Raji (cell line): ENCODE measurements around the gene STAT1.

Experiments
- POLR2A ChIP-seq: IDR thresholded peaks from 2 replicates; pipeline ENCODE4 v1.6.1; 2011; ENCODE audit warnings: low read depth, low read length, control low read depth; ENCODE audit not compliant: insufficient read depth

STAT1 gene

DNA sequence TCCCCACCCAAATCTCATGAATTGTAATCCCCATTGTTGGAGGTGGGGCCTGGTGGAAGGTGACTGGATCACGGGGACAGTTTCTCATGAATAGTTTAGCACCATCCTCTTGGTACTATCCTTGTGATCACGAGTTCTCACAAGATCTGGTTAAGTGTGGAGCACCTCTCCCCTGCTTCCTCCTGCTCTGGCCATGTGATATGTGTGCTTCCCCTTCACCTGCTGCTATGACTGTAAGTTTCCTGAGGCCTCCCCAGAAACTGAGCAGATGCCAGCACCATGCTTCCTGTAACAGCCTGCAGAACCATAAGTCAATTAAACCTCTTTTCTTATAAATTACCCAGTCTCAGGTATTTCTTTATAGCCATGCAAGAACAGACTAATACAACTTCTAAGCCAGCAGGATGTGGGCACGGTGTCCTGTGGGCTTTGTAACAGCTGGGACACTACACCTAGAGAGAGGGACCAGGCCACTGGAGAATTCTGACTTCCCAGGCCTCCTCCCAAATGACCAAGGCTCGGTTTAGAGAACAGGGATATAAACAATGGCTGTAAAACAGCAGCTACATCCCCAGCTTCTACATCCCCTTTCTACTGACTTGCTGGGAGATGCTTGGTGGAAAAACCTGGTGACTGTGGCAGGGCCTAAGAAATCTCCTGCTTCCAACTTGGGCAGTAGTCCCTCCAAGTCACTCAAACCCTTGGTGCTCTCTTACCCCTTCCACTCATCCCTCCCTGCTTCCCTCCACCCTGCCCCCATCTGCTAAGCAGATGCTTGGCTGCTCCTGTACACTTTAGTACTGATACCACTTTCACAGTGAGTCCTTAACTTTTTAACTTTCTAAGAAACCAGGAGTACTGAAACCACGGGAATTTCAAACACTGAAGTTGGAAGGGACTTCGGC lies 10.3 kb downstream of the STAT1 start:
- TF ChIP-seq POLR2A = no peak

DNA sequence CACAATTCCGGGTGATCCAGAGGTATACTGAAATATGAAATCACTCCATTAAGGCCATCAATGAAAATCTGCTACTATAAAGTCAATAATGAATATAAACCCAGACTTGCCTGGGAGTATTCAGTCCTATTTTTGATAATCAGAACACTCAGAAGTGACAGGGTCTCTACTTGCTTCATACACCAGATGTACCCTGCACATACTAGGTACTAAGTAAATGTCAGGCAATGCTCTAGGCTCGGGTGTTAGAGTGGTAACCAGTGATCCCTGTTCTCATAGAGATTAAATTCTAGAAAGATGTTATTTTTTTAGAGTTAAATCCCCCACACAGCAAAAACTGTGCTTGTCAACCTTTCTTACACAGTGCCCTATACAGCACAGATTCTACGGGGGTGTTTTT lies 12.3 kb downstream of the STAT1 start:
- no peak for TF ChIP-seq POLR2A

DNA sequence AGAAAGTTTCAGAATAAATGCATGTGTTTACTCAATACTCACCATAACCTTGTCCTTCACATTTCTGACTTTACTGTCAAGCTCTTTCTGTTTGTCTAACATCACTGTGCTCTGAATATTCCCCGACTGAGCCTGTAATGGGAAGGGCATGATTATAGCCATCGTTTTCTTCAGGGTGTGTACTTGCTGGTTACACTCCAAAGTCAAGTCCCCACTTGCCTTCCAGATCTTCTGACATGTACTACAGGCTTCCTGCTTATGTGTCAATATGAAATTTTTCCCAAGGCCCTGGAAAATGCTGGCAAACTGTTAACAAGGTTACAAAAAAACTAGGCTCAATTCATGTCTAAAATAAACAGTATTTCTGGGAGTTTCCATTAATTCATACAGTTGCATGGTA lies 12.9 kb downstream of the STAT1 start:
- TF ChIP-seq POLR2A = no peak

DNA sequence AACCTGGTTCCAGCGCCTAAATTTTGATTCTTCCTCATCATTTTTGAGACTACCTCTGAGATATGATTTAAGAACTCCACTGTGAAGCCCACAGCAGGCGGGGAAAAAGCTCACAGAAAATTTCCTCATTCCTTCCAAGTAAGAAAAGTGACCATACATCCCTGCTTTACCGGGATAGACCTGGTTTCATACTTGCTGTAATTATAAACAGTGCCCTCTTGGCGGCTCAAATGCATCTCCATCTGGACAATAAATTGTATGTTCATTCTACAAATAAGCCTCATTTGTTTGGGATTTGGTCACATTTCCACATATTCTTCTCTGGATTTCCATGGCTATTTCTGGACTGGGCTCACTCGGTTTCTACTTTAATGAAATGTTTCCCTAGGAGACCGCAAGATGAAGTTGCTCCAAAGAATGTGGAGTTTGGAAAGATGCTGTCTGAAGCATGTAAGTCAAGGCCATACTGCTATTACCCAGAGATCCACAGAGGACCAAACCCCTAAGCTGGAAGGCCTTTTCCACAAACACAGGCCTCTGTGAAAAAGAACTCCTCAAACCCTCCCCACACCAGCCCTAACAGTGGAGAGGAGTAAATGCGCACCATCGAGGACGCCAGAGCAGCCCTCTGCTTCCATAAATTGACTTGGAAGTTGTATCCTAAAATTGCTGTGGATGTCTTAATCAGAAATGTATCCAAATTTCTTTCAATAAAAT lies 13.9 kb downstream of the STAT1 start:
- no peak for TF ChIP-seq POLR2A

DNA sequence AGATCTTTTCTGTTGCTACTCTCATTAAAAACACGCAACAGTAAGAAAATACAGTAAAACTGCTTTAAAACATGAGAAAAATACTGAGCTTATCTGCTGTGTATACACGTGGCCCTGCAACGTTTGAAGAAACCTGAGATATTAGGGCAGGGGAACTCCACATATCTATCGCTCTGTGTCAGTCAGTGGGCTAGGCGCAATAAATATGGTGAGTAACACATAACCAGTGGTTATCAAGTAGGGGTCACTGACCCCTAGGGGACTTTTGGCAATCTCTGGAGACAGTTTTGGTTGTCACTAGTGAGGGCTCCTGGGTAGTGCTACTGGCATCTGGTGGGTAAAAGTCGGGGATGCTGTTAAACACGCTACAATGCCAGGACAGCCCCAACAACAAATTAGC lies 14.9 kb downstream of the STAT1 start:
- no peak for TF ChIP-seq POLR2A

DNA sequence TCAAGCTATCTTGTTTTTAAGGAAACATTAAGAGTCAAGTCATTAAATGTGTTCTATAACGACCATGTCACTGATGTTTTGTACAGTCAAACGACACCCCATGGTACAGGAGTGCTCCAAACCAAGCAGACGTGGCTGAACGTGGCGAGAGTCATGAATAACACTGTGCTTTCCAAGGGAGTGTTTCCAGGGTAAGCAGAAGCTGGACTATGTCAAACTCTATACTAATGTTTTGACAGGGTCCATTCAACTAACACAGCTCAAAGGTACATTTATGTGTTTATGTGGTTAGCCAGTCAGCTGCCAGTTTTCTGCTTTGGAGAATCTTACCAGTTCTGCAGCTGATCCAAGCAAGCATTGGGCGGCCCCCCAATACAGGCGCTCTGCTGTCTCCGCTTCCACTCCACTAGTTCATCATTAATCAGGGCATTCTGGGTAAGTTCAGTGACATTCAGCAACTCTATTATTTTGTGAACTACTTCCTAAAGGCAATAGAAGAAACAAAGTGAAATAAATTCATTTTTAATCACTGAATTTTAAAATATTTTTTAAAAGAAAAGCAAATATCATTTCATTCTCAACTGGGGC lies 16.4 kb downstream of the STAT1 start:
- no peak for TF ChIP-seq POLR2A

DNA sequence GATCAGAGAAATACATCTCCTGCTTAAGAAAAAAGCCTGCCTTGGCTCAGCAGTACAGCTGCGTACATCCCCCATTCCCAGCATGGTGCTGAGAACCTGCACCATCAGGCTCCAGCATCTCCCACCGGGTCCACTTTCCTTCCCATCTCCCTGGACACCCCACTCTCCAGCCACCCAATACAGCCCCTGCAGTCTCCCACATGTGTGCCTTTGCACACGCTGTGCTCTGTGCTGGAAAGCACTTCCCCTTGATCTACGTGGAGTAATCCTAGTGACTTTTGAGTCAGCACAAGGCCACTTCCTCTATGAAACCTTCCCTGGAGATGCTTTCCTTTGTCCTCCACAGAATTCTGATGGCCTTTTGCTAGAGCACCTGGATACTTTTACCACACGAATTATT lies 17.0 kb downstream of the STAT1 start:
- no peak for TF ChIP-seq POLR2A

DNA sequence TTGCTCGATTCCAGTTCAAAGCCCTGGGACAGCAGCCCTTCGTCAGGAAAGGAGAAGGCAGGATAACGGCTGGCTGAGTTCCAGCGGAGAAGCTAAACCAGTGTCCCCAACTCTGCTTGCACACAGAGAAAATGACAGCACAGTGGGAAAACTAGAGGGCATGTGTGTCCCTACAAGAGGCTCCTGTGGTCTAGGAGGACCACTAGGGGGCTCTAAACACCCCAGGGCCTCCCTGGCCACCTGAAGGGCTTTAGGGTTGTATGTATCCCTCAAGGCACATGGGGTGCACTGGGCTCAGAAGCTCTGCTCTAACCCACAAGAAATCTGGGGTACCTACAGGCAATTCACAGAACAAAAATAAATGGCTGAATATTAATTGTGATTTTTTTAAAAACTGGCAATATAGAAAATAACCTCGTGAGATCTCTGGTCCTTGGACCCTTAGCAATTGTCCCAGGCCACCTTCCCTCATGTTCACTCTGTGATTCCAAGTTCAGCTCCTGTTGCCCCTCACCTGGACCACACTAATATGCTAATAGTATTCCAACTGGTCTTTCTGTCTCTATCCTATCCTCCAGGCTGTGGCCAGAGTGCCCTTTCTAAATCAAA lies 17.5 kb downstream of the STAT1 start:
- no peak for TF ChIP-seq POLR2A

DNA sequence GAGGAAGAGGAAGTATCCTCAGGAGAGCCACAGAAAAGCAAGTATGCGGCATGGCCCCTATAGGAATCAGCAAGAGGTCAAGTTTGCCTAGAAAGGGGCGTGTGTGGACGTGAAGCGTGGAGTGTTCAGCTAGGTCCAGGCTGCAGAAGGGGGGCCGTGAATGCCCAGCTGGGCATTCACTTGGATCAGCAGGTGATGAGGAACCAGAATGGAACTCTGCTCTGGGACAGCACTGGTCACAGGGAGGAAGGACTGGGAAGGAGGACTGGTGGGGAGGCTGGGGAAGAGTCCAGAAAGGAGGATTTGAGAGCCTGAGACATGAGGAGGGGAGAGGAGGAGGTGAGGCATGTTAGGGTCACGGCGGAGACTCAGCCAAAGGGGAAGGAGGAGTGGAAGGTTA lies 19.8 kb downstream of the STAT1 start:
- TF ChIP-seq POLR2A = no peak

DNA sequence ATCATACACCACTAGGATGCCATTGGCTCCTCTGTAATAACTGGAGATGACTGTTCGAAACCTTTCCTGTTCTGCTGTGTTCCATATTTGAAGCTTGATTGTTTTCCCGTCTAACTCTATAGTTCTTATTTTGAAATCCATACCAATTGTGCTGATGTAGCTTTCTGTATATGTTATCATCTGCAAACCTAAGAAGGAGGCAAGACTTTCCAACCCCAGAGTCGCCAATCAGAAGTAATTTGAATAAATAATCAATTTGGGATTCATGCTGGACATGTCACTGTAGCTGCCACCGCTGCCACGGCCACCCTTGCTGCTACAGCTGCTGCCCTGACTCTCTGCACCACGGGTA lies 20.7 kb downstream of the STAT1 start:
- no peak for TF ChIP-seq POLR2A

DNA sequence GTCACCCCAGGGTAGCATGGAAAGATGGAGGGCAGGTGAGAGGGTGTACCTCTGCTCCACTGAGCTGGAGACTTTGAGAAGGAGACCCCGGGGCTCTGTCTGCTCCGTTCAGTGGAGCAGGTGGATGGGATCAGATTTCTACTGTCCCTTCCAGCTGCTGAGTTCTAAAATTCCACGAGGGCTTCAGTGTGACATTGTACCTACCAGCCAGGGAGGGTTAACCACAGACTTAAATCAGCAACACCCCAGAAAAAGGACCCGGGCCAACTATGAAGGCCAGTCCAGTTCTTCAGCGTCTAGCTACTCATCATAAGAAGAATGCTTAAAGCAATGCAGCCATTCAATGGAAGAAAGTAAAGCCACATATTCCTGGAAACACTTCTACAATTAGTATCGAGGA lies 23.8 kb downstream of the STAT1 start:
- no peak for TF ChIP-seq POLR2A

DNA sequence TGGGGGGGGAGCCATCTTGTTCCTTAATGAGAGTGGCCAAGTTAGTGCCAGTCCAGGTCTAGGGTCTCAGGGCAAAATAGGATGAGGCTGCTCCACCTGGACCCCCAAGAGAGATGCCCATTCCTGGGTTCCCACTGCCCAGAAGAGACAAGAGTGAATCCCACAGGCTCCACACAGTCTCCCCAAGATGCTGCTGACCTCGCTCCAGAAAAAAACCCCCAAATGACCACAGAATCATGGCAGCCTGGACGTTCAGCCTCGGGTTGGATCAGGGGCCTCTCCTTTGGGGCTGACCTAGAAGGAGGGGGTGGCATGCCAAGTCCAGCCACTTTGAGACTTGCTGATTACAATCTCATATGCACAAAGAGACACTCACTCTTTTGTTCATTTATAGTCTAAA lies 25.1 kb downstream of the STAT1 start:
- no peak for TF ChIP-seq POLR2A

DNA sequence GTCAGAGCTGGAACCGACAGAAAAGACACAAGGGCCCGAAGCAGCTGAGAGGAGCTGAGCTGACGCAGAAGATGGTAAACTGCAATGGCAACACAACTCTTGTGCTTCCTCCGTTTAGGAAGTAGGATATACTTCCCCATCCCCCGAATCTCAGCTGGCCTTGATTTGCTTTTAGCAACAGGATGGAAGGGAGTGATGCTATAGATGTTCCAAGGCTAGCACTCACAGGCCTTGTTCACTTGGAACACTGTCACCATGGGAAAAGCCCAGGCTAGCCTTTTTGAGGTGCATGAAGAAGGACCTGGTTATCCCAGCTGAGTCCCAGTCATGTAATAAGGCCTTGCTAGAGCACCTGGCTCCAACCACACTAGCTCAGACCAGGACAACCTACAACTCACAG lies 26.0 kb downstream of the STAT1 start:
- TF ChIP-seq POLR2A = no peak

DNA sequence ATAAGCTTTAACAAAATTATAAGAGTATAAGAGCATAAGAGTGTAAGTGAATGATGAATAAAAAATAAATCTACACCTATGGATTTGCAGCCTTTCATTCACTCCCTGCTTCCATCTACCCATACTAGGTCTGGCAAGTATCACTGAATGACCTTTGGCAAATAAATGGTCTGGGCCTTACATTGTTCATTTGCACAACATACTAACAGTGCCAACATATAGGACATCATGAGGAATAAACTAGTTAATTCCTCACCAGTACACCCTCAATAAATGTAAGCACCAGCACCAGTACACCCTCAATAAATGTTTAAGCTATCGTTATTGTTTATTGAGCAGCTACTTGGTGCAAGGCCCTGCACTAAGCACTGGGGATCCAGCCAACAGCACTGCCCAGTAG lies 26.9 kb downstream of the STAT1 start:
- TF ChIP-seq POLR2A = no peak

DNA sequence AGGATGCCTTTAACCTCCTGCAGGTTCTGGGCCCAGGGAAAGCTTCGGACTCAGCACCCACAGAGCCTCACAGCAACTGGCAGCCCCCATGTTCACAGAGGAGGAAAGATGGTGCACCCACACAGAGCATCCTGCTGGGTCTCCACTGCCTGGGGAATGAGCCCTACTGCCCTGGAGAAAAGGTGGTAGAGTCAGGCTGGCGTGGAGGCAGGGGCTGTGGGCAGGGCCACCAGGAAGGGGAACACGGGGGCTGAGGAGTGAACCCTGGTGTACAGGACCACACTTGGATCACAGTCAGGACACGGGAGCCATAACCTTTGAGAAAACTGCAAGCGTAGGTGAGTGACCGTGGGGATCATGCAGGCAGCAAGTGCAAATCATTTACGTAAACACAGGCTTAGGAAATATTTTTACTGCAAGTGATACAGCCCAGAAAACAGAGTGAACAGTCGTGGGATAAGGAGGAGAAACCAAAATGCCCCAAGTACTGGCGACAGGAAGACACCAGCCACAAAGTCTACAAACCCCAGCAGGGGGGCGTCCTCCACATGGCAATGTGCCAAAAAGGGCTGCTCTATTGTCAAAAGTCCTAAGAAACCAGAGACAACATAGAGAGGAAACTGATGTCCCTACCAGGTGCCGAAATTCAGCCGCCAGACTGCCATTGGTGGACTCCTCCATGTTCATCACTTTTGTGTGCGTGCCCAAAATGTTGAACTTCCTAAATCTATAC lies 27.6 kb downstream of the STAT1 start:
- TF ChIP-seq POLR2A = no peak
